Liver (tissue), 9 donors: ENCODE measurements around the gene SLC8A3. TPM values are rescaled to one million over a fixed set of nuclear protein-coding genes. Genes with fewer than 3 reads are reported as not detected.

Source experiments
- DNase-seq: peaks from one replicate; pipeline ENCODE4 v3.0.0-alpha.2; 2017; ENCODE audit warnings: low spot score
- H3K27ac ChIP-seq, 2 donors: one replicate each; pipeline ENCODE4 v1.7.0; 2013; ENCODE audit warnings: inconsistent platforms in 2 of 2, low read length in 2 of 2, control low read depth in 1 of 2, low read depth in 1 of 2, mild to moderate bottlenecking in 1 of 2
- H3K27me3 ChIP-seq, 4 donors: one replicate each; pipeline versions ENCODE4 v1.6.1 to v1.7.0; 2013; ENCODE audit warnings: low read length in 3 of 4, inconsistent platforms in 1 of 4, mild to moderate bottlenecking in 1 of 4, moderate library complexity in 1 of 4; ENCODE audit not compliant: control insufficient read depth in 4 of 4, insufficient read depth in 4 of 4
- H3K36me3 ChIP-seq, 4 donors: one replicate each; pipeline versions ENCODE4 v1.6.1 to v1.7.0; 2013; ENCODE audit warnings: low read length in 3 of 4, mild to moderate bottlenecking in 3 of 4, low read depth in 1 of 4, moderate library complexity in 1 of 4; ENCODE audit not compliant: control insufficient read depth in 4 of 4, insufficient read depth in 3 of 4
- H3K4me1 ChIP-seq, 4 donors: one replicate each; pipeline versions ENCODE4 v1.6.1 to v1.7.0; 2013; ENCODE audit warnings: low read length in 3 of 4, mild to moderate bottlenecking in 3 of 4, moderate library complexity in 1 of 4; ENCODE audit not compliant: control insufficient read depth in 4 of 4, insufficient read depth in 4 of 4
- H3K4me3 ChIP-seq, 3 donors: one replicate each; pipeline versions ENCODE4 v1.6.1 to v1.7.0; 2013; ENCODE audit warnings: low read length in 3 of 3, control low read depth in 1 of 3, low read depth in 1 of 3, mild to moderate bottlenecking in 1 of 3
- H3K9ac ChIP-seq, 2 donors: one replicate each; pipeline ENCODE4 v1.7.0; 2013; ENCODE audit warnings: low read length in 2 of 2, mild to moderate bottlenecking in 2 of 2, moderate library complexity in 2 of 2, control low read depth in 1 of 2, low read depth in 1 of 2
- H3K9me3 ChIP-seq, 4 donors: one replicate each; pipeline versions ENCODE4 v1.6.1 to v1.7.0; 2013; ENCODE audit warnings: low read length in 3 of 4; ENCODE audit not compliant: control insufficient read depth in 4 of 4
- EGR1 ChIP-seq, 2 donors: IDR thresholded peaks; 2 replicates each; pipeline ENCODE4 v1.6.1; 2016 to 2018; ENCODE audit warnings: antibody characterized with exemption in 2 of 2, low read depth in 2 of 2
- FOXA1 ChIP-seq: IDR thresholded peaks from 2 replicates; pipeline ENCODE4 v1.6.1; 2016; ENCODE audit warnings: antibody characterized with exemption
- FOXA2 ChIP-seq: IDR thresholded peaks from 2 replicates; pipeline ENCODE4 v1.6.1; 2016; ENCODE audit warnings: antibody characterized with exemption
- GABPA ChIP-seq, 2 donors: IDR thresholded peaks in 1 of 2; conservative IDR thresholded peaks in 1 of 2; 2 replicates each; pipeline ENCODE4 v1.6.1; 2016; ENCODE audit warnings: antibody characterized with exemption in 2 of 2, mild to moderate bottlenecking in 1 of 2, moderate library complexity in 1 of 2
- HNF4A ChIP-seq, 2 donors: conservative IDR thresholded peaks; 2 replicates each; pipeline ENCODE4 v1.6.1; 2016; ENCODE audit warnings: antibody characterized with exemption in 2 of 2, mild to moderate bottlenecking in 2 of 2
- HNF4G ChIP-seq: IDR thresholded peaks from 2 replicates; pipeline ENCODE4 v1.6.1; 2016; ENCODE audit warnings: antibody characterized with exemption
- JUND ChIP-seq, 2 donors: IDR thresholded peaks; 2 replicates each; pipeline ENCODE4 v1.6.1; 2016; ENCODE audit warnings: antibody characterized with exemption in 2 of 2
- NR2F2 ChIP-seq: IDR thresholded peaks from 2 replicates; pipeline ENCODE4 v1.6.1; 2016; ENCODE audit warnings: antibody characterized with exemption
- RAD21 ChIP-seq, 2 donors: IDR thresholded peaks; 2 replicates each; pipeline ENCODE4 v1.6.1; 2016; ENCODE audit warnings: antibody characterized with exemption in 2 of 2, mild to moderate bottlenecking in 2 of 2
- SP1 ChIP-seq: IDR thresholded peaks from 2 replicates; pipeline ENCODE4 v1.6.1; 2018; ENCODE audit warnings: antibody characterized with exemption, mild to moderate bottlenecking
- YY1 ChIP-seq: IDR thresholded peaks from 2 replicates; pipeline ENCODE4 v1.6.1; 2016; ENCODE audit warnings: antibody characterized with exemption, mild to moderate bottlenecking
- WGBS: extraction: QIAGEN DNeasy Blood & Tissue Kit; methylation state at CpG from one replicate; pipeline ENCODE4 v1.1.7; 2013; 5-methylcytosine and 5-hydroxymethylcytosine counted together
- polyA plus RNA-seq, 2 donors: library from polyadenylated mRNA; stranded (reverse) in 1 of 2; unstranded in 1 of 2; fragments of 200-250 nt in 1 of 2; fragments of >200 nt in 1 of 2; fragmentation: Nextera tagmentation in 1 of 2; extraction: Ambion mirVana in 1 of 2; gene quantifications; one replicate each; pipeline versions ENCODE4 v1.2.1 to v1.2.3, GENCODE V29; 2013 to 2015
- total RNA-seq, 2 donors: library from RNA; depleted of rRNA; stranded (reverse); fragments of >200 nt; gene quantifications; one replicate each; pipeline ENCODE4 v1.2.3, GENCODE V29; 2014
- TF ChIP-seq, protein P1 (sequence below): IDR thresholded peaks from 2 replicates; pipeline ENCODE4 v1.6.1; 2016; ENCODE audit warnings: antibody characterized with exemption
- TF ChIP-seq, protein P2 (sequence below): IDR thresholded peaks from 2 replicates; pipeline ENCODE4 v1.6.1; 2016; ENCODE audit warnings: antibody characterized with exemption, mild to moderate bottlenecking
- TF ChIP-seq, protein P3 (sequence below): IDR thresholded peaks from 2 replicates; pipeline ENCODE4 v1.6.1; 2016; ENCODE audit warnings: antibody characterized with exemption
- TF ChIP-seq, protein P4 (sequence below): fragments of 150-350 bp; IDR thresholded peaks from 2 replicates; pipeline ENCODE4 v1.5.1; 2017; ENCODE audit warnings: improper control_type of control experiment, low read depth, low read length; ENCODE audit not compliant: missing input control
- donor health status: healthy.
- donor health status: healthy.
- donor health status: healthy.
- donor health status: healthy.
- donor health status: healthy.

SLC8A3 gene
- total and polyA plus RNA-seq, 4 donors = 0.05 to 0.56 (median 0.10) TPM; not detected in 1

DNA sequence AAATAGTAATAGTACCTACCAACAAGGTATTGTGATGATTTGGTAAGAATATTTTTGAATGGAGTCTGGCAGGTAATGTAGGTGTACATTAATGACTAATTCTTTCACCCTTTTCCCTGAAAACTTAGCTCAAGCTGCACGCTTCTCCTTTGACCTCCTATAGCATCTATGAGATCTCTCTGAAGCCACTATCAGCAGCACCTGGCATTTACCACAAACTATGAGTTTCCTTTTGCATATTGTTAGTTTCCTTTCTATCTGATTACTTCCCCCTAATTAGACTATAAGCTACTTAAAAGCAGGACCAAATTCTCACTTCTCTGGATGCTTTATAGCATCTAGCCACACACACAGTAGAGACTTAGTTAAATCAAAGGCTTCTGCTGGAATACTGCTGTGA is 48.1 kb downstream of the SLC8A3 start:
- Histone ChIP-seq H3K9ac (no peak overlapping the region), H3K4me1 (no peaks in the 10 kb centered on the region), H3K9me3 (no peaks in the 10 kb centered on the region), H3K36me3 (no peaks in the 10 kb centered on the region), H3K27me3 (no peaks in the 10 kb centered on the region), H3K27ac (no peak overlapping the region), H3K4me3 (no peak overlapping the region)
- TF ChIP-seq JUND (IDR thresholded peaks at IDR 0.05) (no peak), GABPA (IDR thresholded peaks at IDR 0.05 in 1 of 2, conservative IDR thresholded peaks at IDR 0.05 in 1 of 2) (no peak), NR2F2 (no peak), EGR1 (IDR thresholded peaks at IDR 0.05; ENCODE audit: low read depth in 2 of 2) (no peak), HNF4A (conservative IDR thresholded peaks at IDR 0.05) (no peak), SP1 (no peak), FOXA1 (no peak), RAD21 (IDR thresholded peaks at IDR 0.05) (no peak)
- TF ChIP-seq, protein P1, sequence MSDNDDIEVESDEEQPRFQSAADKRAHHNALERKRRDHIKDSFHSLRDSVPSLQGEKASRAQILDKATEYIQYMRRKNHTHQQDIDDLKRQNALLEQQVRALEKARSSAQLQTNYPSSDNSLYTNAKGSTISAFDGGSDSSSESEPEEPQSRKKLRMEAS = no peak
- TF ChIP-seq, protein P2, sequence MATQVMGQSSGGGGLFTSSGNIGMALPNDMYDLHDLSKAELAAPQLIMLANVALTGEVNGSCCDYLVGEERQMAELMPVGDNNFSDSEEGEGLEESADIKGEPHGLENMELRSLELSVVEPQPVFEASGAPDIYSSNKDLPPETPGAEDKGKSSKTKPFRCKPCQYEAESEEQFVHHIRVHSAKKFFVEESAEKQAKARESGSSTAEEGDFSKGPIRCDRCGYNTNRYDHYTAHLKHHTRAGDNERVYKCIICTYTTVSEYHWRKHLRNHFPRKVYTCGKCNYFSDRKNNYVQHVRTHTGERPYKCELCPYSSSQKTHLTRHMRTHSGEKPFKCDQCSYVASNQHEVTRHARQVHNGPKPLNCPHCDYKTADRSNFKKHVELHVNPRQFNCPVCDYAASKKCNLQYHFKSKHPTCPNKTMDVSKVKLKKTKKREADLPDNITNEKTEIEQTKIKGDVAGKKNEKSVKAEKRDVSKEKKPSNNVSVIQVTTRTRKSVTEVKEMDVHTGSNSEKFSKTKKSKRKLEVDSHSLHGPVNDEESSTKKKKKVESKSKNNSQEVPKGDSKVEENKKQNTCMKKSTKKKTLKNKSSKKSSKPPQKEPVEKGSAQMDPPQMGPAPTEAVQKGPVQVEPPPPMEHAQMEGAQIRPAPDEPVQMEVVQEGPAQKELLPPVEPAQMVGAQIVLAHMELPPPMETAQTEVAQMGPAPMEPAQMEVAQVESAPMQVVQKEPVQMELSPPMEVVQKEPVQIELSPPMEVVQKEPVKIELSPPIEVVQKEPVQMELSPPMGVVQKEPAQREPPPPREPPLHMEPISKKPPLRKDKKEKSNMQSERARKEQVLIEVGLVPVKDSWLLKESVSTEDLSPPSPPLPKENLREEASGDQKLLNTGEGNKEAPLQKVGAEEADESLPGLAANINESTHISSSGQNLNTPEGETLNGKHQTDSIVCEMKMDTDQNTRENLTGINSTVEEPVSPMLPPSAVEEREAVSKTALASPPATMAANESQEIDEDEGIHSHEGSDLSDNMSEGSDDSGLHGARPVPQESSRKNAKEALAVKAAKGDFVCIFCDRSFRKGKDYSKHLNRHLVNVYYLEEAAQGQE = no peak
- TF ChIP-seq, protein P3, sequence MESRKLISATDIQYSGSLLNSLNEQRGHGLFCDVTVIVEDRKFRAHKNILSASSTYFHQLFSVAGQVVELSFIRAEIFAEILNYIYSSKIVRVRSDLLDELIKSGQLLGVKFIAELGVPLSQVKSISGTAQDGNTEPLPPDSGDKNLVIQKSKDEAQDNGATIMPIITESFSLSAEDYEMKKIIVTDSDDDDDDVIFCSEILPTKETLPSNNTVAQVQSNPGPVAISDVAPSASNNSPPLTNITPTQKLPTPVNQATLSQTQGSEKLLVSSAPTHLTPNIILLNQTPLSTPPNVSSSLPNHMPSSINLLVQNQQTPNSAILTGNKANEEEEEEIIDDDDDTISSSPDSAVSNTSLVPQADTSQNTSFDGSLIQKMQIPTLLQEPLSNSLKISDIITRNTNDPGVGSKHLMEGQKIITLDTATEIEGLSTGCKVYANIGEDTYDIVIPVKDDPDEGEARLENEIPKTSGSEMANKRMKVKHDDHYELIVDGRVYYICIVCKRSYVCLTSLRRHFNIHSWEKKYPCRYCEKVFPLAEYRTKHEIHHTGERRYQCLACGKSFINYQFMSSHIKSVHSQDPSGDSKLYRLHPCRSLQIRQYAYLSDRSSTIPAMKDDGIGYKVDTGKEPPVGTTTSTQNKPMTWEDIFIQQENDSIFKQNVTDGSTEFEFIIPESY = no peak
- 94% methylated on average over 1 of the region's 1 CpG for WGBS
- no peak for DNase-seq

DNA sequence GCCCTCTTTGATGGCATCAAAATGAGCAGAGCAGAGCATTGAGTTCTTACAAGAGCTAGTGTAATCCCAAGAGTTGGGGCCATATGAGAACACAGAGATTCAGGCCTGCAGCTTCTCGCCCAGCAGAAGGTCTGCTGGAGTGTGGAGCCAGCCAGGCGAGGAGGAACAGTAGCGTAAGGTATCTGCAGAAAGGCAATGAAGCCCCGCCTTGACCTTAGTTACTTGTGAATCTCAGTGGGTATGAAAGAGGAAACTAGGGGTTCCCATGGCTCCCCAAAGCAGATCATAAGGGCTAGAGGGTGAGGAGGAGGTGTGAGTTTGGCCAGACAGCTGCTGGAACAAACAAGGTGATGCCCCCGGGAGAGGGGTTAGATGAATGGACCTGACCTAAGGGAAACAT is 49.4 kb downstream of the SLC8A3 start:
- no peak overlapping the region for H3K27ac ChIP-seq

More for the DNA sequence above, 49.4 kb downstream of the SLC8A3 start:
- no peaks in the 10 kb centered on the region for H3K4me1 ChIP-seq
- no peak overlapping the region for H3K4me3 ChIP-seq
- 84% methylated on average over 5 of the region's 5 CpGs for WGBS
- H3K9ac ChIP-seq = no peak overlapping the region
- peaks cover 0 to 3% (median 0%) of the 10 kb centered on the region in 4 donors for H3K27me3 ChIP-seq
- H3K9me3 ChIP-seq = no peaks in the 10 kb centered on the region
- TF ChIP-seq EGR1 (IDR thresholded peaks at IDR 0.05; ENCODE audit: low read depth in 2 of 2) (no peak), FOXA2 (no peak), HNF4G (no peak), YY1 (no peak), GABPA (IDR thresholded peaks at IDR 0.05 in 1 of 2, conservative IDR thresholded peaks at IDR 0.05 in 1 of 2) (no peak), SP1 (no peak)
- TF ChIP-seq, protein P3 = no peak
- TF ChIP-seq, protein P4, sequence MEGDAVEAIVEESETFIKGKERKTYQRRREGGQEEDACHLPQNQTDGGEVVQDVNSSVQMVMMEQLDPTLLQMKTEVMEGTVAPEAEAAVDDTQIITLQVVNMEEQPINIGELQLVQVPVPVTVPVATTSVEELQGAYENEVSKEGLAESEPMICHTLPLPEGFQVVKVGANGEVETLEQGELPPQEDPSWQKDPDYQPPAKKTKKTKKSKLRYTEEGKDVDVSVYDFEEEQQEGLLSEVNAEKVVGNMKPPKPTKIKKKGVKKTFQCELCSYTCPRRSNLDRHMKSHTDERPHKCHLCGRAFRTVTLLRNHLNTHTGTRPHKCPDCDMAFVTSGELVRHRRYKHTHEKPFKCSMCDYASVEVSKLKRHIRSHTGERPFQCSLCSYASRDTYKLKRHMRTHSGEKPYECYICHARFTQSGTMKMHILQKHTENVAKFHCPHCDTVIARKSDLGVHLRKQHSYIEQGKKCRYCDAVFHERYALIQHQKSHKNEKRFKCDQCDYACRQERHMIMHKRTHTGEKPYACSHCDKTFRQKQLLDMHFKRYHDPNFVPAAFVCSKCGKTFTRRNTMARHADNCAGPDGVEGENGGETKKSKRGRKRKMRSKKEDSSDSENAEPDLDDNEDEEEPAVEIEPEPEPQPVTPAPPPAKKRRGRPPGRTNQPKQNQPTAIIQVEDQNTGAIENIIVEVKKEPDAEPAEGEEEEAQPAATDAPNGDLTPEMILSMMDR = no peak
- TF ChIP-seq, protein P2 = no peak
- no peak for DNase-seq
- no peaks in the 10 kb centered on the region for H3K36me3 ChIP-seq
